ENCODE results near the gene LST1. TPM values are rescaled to one million over a fixed set of nuclear protein-coding genes. Genes with fewer than 3 reads are reported as not detected.

LST1 gene
- total and polyA plus RNA-seq, 12 donors, result 5.8 to 67.8 (median 20.7) TPM

DNA sequence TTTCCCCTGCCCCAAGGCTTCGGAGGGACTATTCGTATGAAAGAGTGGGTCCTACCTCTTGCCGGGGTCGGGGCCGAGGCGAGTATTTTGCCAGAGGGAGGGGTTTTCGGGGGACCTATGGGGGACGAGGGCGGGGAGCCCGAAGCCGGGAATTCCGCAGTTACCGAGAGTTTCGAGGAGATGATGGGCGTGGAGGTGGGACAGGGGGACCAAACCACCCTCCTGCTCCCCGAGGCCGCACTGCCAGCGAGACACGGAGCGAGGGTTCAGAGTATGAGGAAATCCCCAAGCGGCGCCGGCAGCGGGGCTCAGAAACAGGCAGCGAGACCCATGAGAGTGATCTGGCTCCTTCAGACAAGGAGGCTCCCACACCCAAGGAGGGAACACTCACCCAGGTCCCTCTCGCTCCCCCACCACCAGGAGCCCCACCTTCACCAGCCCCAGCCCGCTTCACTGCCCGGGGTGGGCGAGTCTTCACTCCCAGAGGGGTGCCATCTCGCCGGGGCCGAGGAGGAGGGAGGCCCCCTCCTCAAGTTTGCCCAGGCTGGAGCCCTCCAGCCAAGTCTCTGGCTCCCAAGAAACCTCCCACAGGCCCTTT is 45.7 kb downstream of the LST1 start:
- Histone ChIP-seq H3K36me3 (replicated peaks in 1 of 2) (peaks cover 0 to 100% of the 10 kb centered on the region in 2 donors), H3K27ac (no peak overlapping the region), H3K9me3 (replicated peaks in 1 of 3) (no peaks in the 10 kb centered on the region), H3K4me1 (replicated peaks in 1 of 2) (no peaks in the 10 kb centered on the region), H3K27me3 (no peaks in the 10 kb centered on the region), H3K4me3 (no peak overlapping the region)
- WGBS, 4 donors, result 88 to 91% (median 90%) methylated on average over 25 to 32 of the region's 32 CpGs
- TF ChIP-seq, protein P1, sequence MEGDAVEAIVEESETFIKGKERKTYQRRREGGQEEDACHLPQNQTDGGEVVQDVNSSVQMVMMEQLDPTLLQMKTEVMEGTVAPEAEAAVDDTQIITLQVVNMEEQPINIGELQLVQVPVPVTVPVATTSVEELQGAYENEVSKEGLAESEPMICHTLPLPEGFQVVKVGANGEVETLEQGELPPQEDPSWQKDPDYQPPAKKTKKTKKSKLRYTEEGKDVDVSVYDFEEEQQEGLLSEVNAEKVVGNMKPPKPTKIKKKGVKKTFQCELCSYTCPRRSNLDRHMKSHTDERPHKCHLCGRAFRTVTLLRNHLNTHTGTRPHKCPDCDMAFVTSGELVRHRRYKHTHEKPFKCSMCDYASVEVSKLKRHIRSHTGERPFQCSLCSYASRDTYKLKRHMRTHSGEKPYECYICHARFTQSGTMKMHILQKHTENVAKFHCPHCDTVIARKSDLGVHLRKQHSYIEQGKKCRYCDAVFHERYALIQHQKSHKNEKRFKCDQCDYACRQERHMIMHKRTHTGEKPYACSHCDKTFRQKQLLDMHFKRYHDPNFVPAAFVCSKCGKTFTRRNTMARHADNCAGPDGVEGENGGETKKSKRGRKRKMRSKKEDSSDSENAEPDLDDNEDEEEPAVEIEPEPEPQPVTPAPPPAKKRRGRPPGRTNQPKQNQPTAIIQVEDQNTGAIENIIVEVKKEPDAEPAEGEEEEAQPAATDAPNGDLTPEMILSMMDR (IDR thresholded peaks at IDR 0.05), result no peak
- no peak for DNase-seq
- intact Hi-C loops (cut with DNase I), result no loop called here

DNA sequence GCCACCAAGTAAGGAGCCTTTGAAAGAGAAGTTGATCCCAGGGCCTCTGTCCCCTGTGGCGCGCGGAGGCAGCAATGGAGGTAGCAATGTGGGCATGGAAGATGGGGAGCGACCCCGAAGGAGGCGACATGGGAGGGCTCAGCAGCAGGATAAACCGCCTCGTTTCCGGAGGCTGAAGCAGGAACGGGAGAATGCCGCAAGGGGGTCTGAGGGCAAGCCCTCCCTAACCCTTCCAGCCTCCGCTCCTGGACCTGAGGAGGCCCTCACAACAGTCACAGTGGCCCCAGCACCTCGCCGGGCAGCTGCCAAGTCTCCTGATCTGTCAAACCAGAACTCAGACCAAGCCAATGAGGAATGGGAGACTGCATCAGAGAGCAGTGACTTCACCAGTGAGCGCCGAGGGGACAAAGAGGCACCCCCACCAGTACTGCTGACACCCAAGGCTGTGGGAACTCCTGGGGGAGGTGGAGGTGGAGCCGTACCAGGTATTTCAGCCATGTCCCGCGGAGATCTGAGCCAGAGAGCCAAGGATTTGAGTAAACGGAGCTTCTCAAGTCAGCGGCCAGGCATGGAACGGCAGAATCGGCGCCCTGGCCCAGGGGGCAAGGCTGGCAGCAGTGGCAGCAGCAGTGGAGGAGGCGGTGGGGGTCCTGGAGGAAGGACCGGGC is 46.3 kb downstream of the LST1 start:
- WGBS, 4 donors, result 88 to 93% (median 91%) methylated on average over 23 to 26 of the region's 26 CpGs
- intact Hi-C loops (cut with DNase I), result no loop called here
- H3K36me3 ChIP-seq (replicated peaks in 1 of 2), result peaks cover 0 to 100% of the 10 kb centered on the region in 2 donors

DNA sequence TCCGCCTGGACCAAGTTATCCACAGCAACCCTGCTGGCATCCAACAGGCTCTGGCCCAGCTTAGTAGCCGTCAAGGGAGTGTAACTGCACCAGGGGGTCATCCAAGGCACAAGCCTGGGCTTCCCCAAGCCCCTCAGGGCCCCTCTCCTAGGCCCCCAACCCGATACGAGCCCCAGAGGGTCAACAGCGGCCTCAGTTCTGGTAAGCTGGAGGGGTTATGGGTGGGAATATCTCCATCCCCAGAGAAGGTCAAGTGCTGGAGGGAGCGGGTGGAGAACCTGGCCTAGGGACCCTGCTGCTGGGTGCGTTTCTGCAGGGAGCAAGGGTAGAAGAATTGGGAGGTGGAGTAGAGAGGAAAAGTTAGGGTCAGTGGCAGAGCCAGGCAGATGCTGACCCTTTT is 47.4 kb downstream of the LST1 start:
- 85 to 91% (median 87%) methylated on average over 2 to 7 of the region's 7 CpGs for WGBS, 4 donors

More for the DNA sequence above, 46.3 kb downstream of the LST1 start:
- no peak for TF ChIP-seq POLR2A (IDR thresholded peaks at IDR 0.05)
- TF ChIP-seq, protein P1 (IDR thresholded peaks at IDR 0.05), result no peak
- DNase-seq, result no peak
- H3K4me1 ChIP-seq (replicated peaks in 1 of 2), result no peaks in the 10 kb centered on the region
- H3K9me3 ChIP-seq (replicated peaks in 1 of 3), result no peaks in the 10 kb centered on the region
- H3K27me3 ChIP-seq, result no peaks in the 10 kb centered on the region
- H3K4me3 ChIP-seq, result no peak overlapping the region
- H3K27ac ChIP-seq, result no peak overlapping the region

DNA sequence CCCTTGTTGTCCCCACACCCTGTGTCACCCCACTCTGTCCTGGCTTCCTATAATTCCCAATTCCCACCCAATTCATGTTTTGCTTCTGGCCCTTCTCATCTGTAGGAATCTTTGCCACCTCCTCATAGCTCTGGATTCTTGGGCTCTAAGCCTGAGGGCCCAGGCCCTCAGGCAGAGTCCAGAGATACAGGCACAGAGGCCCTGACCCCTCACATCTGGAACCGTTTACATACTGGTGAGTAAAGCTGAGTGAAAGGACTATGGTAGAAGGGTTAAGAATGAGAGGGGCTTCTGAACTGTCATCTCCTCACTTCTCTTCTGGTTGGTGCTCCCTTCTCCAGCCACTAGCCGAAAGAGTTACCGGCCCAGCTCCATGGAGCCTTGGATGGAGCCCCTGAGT is 48.1 kb downstream of the LST1 start:
- no peak for DNase-seq
- no peaks in the 10 kb centered on the region for H3K4me1 ChIP-seq (replicated peaks in 1 of 2)
- 85 to 94% (median 86%) methylated on average over 3 of the region's 3 CpGs for WGBS, 4 donors
- H3K4me3 ChIP-seq, result no peak overlapping the region
- TF ChIP-seq, protein P1 (IDR thresholded peaks at IDR 0.05), result no peak
- no peaks in the 10 kb centered on the region for H3K9me3 ChIP-seq (replicated peaks in 1 of 3)
- H3K27ac ChIP-seq, result no peak overlapping the region
- H3K36me3 ChIP-seq (replicated peaks in 1 of 2), result peaks cover 0 to 98% of the 10 kb centered on the region in 2 donors
- H3K27me3 ChIP-seq, result no peaks in the 10 kb centered on the region
- intact Hi-C loops (cut with DNase I), result no loop called here

More for the DNA sequence above, 47.4 kb downstream of the LST1 start:
- Histone ChIP-seq H3K9me3 (replicated peaks in 1 of 3) (no peaks in the 10 kb centered on the region), H3K4me1 (replicated peaks in 1 of 2) (no peaks in the 10 kb centered on the region), H3K4me3 (no peak overlapping the region), H3K27ac (no peak overlapping the region), H3K27me3 (no peaks in the 10 kb centered on the region), H3K36me3 (replicated peaks in 1 of 2) (peaks cover 0 to 99% of the 10 kb centered on the region in 2 donors)
- TF ChIP-seq POLR2A (IDR thresholded peaks at IDR 0.05), result no peak
- TF ChIP-seq, protein P1 (IDR thresholded peaks at IDR 0.05), result no peak
- no peak for DNase-seq
- intact Hi-C loops (cut with DNase I), result no loop called here
